ENCODE results near the gene POLDIP3.
A peak's percentile ranks its signal among the peaks of the same experiment; 100 is the strongest.
"Not testable (repeated sequence)": the region's sequence is repeated elsewhere in the genome, so short reads cannot be mapped to it uniquely, and the experiment has no call there.

Gene POLDIP3

DNA sequence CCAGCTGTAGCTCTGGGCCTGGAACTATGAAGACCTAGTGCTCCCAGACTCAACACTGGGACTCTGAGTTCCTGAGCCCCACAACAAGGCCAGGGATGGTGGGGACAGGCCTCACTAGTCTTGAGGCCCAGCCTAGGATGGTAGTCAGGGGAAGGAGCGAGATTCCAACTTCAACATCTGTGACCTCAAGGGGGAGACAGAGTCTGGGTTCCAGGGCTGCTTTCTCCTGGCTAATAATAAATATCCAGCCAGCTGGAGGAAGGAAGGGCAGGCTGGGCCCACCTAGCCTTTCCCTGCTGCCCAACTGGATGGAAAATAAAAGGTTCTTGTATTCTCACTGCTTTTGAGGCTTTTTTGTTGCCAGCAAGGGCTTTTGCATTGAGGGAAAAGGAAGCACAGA lies 40.6 kb downstream of the POLDIP3 start:
- DNase-seq; H3K4me3 Mint-ChIP-seq; H3K4me1 Mint-ChIP-seq (ENCODE audit: low read depth); H3K27ac Mint-ChIP-seq; H3K27me3 Mint-ChIP-seq; H3K9me3 Mint-ChIP-seq: not testable (repeated sequence)
- H3K36me3 Mint-ChIP-seq (ENCODE audit: low read depth) = peaks cover 81% of the 10 kb centered on the region

DNA sequence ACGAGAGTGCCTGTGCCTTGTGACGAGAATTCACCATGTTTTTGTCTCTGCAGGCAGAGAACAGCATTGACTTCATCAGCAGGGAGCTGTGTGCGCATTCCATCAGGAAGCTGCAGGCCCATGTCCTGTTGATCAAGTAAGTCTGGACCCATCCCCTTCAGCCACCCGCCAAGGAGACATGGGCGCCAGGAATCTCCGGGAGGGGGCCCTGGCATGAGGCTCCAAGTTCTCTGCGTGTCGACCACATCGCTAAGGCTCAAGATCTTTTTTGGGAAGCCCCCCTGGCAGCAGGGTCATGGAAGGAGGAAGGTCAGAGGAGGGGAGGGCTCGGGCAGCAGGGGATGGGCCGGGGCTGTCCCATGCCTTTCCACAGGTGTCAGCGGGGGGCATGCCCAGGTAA lies 43.6 kb downstream of the POLDIP3 start:
- not testable (repeated sequence) for H3K4me1 Mint-ChIP-seq (ENCODE audit: low read depth); H3K4me3 Mint-ChIP-seq; H3K27me3 Mint-ChIP-seq; DNase-seq; H3K9me3 Mint-ChIP-seq
- Mint-ChIP-seq H3K36me3 (ENCODE audit: low read depth) (peaks cover 64% of the 10 kb centered on the region), H3K27ac (peak overlapping the region; percentile 59)

DNA sequence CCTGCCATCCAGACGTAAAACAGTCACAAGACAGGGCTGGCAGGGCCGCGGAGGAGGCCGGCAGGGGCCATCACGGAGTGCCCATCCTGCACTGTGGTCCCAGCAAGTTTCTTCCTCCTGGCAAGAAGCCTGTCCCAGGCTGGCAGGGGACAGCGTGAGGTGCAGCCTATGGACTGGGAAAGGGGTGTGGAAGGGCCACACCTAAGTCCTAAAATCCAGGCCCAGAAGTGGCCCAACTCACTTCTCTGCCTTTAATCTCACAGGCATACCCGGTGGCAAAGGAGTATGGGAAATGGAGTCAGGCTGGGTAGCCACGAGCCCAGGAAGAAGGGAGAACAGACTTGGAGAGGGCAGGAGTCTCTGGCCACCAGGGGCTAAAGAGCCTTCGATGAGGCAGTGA lies 44.1 kb downstream of the POLDIP3 start:
- H3K4me1 Mint-ChIP-seq (ENCODE audit: low read depth); H3K9me3 Mint-ChIP-seq; DNase-seq; H3K27me3 Mint-ChIP-seq; H3K27ac Mint-ChIP-seq; H3K4me3 Mint-ChIP-seq: not testable (repeated sequence)
- peaks cover 62% of the 10 kb centered on the region for H3K36me3 Mint-ChIP-seq (ENCODE audit: low read depth)

DNA sequence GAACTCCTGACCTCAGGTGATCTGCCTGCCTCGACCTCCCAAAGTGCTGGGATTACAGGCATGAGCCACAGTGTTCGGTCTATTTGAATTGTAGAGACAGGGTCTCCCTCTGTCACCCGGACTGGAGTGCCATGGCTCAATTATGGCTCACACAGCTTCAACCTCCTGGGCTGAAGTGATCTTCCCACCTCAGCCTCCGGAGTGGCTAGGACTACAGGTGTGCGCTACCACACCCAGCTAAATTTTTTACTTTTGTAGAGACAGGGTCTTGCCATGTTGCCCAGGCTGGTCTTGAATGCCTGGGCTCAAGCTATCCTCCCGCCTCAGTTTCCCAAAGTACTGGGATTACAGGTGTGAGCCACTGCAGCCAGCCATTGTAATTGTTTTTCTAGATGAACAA lies 46.7 kb downstream of the POLDIP3 start:
- not testable (repeated sequence) for H3K9me3 Mint-ChIP-seq; H3K4me3 Mint-ChIP-seq; H3K27me3 Mint-ChIP-seq; H3K4me1 Mint-ChIP-seq (ENCODE audit: low read depth); H3K27ac Mint-ChIP-seq; DNase-seq
- H3K36me3 Mint-ChIP-seq (ENCODE audit: low read depth) = peaks cover 51% of the 10 kb centered on the region

DNA sequence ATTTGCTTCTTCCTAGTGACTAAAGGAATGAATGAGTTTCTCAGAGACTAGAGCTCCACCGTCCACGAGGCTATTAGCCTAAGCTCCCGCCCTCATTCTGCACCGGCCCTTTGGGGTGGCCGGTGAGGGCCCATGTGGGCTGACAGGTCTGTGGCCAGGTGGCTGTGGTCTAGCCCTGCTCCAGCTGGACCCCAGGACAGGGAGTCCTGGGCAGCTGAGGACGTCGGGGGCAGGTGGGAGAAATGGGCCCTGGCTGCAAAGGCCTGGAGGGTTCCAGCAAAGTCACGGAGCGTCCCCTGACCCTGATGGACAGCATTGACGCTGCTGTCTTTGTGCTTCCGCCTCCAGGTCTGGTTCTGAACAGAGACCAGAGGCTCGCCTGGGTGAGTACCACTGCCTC lies 48.7 kb downstream of the POLDIP3 start:
- Mint-ChIP-seq H3K36me3 (ENCODE audit: low read depth) (peaks cover 35% of the 10 kb centered on the region), H3K9me3 (no peaks in the 10 kb centered on the region), H3K4me3 (no peak overlapping the region), H3K4me1 (ENCODE audit: low read depth) (peaks cover 2% of the 10 kb centered on the region), H3K27ac (peak overlapping the region; percentile 22), H3K27me3 (no peaks in the 10 kb centered on the region)
- no peak for DNase-seq

DNA sequence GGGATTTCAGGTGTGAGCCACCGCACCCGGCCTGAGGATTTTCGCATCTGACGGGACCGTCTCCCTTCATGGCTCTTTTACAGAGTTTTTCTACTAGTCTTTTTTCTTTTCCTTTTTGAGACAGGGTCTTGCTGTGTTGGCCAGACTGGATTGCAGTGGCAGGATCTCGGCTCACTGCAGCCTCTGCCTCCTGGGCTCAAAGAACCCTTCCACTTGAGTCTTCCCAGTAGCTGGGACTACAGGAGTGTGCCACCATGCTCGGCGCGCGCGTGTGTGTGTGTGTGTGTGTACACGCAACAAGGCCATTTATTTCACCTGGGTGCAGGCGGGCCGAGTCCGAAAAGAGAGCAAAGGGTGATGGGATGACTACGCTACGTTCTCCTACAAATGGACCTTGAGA lies 50.0 kb downstream of the POLDIP3 start:
- Mint-ChIP-seq H3K27me3 (no peaks in the 10 kb centered on the region), H3K4me3 (no peak overlapping the region), H3K4me1 (ENCODE audit: low read depth) (peaks cover 2% of the 10 kb centered on the region), H3K9me3 (no peaks in the 10 kb centered on the region), H3K27ac (no peak overlapping the region), H3K36me3 (ENCODE audit: low read depth) (peaks cover 27% of the 10 kb centered on the region)
- DNase-seq = no peak

DNA sequence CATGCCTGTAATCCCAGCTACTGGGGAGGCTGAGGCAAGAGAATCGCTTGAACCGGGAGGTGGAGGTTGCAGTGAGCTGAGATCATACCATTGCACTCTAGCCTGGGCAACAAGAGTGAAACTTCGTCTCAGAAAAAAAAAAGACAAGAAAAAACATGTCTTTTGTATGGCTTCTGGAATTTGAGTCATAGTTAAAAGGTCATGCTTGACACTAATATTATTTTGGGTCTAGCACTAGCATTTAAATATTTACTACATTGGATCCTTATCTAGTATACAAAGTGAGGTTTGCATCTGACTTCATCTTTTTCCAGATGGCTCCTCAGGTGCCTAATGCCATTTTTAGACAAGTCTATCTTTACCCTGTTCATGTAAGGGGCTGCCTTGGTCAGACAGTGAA lies 50.7 kb downstream of the POLDIP3 start:
- DNase-seq; H3K9me3 Mint-ChIP-seq; H3K27ac Mint-ChIP-seq; H3K4me1 Mint-ChIP-seq (ENCODE audit: low read depth); H3K27me3 Mint-ChIP-seq; H3K4me3 Mint-ChIP-seq: not testable (repeated sequence)
- peaks cover 23% of the 10 kb centered on the region for H3K36me3 Mint-ChIP-seq (ENCODE audit: low read depth)

DNA sequence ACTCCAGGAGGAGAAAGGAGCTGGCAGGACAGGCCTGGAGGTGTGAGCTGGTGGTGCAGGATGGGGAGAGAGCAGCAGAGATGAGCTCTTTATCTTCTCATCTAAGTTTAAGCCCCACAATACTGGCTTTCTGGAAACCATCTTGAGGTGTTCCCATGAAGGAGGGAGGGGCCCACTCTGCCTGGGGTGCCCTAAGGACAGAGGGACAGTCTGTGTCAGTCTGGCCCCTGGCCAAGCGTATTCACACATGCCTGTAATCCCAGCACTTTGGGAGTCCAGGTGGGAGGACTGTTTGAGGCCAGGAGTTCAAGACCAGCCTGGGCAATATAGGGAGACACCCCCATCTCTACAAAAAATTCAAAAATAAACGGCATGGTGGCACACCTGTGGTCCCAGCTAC lies 52.0 kb downstream of the POLDIP3 start:
- H3K36me3 Mint-ChIP-seq (ENCODE audit: low read depth) = peaks cover 17% of the 10 kb centered on the region
- peak overlapping the region; percentile 27 for H3K27ac Mint-ChIP-seq
- peaks cover 2% of the 10 kb centered on the region for H3K4me1 Mint-ChIP-seq (ENCODE audit: low read depth)
- H3K27me3 Mint-ChIP-seq = no peaks in the 10 kb centered on the region
- no peaks in the 10 kb centered on the region for H3K9me3 Mint-ChIP-seq
- no peak overlapping the region for H3K4me3 Mint-ChIP-seq
- DNase-seq = no peak

DNA sequence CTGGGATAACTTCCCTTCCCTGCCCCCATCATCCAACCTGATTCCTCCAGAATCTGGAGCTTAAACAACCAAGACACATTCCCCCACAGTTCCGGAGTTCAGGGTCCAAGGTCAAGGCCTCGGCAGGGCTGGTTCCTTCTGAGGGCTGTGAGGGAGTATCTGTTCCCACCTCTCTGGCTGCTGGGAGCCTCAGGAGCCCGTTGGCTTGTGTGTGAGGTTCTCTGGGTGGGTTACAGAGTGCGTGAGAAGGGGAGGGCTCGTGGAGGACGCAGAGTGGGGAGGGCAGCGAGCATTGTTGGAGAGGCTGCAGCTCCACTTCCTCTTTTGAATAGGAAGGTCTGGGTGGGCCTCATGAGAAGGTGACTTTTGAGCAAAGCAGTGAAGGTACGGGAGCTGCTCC lies 52.4 kb downstream of the POLDIP3 start:
- no peaks in the 10 kb centered on the region for H3K9me3 Mint-ChIP-seq
- no peak overlapping the region for H3K4me3 Mint-ChIP-seq
- no peak for DNase-seq
- H3K4me1 Mint-ChIP-seq (ENCODE audit: low read depth) = peaks cover 2% of the 10 kb centered on the region
- peak overlapping the region; percentile 27 for H3K27ac Mint-ChIP-seq
- no peaks in the 10 kb centered on the region for H3K27me3 Mint-ChIP-seq
- H3K36me3 Mint-ChIP-seq (ENCODE audit: low read depth) = peaks cover 17% of the 10 kb centered on the region

DNA sequence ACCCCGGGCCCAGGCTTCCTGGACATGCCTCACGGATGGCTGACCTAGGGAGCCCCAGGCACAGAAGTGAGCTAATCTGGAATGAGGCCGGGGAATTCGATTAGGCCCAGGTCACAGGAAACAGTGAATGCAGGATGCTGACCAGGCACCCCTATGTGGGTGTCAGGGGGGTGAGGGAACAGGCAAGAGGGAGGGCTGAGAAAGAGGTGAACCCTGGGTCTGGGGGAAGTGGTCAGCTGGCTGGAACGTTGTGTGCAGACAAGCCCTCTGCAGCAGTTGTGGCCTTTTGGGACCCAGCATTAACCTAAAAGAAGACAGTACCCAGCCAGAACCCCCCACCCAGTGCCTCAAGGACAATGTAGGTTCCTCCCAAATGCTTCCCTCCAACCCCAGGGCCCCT lies 52.8 kb downstream of the POLDIP3 start:
- Mint-ChIP-seq H3K9me3 (no peaks in the 10 kb centered on the region), H3K27me3 (no peaks in the 10 kb centered on the region), H3K36me3 (ENCODE audit: low read depth) (peaks cover 17% of the 10 kb centered on the region), H3K4me3 (no peak overlapping the region), H3K27ac (no peak overlapping the region), H3K4me1 (ENCODE audit: low read depth) (peaks cover 2% of the 10 kb centered on the region)
- no peak for DNase-seq

DNA sequence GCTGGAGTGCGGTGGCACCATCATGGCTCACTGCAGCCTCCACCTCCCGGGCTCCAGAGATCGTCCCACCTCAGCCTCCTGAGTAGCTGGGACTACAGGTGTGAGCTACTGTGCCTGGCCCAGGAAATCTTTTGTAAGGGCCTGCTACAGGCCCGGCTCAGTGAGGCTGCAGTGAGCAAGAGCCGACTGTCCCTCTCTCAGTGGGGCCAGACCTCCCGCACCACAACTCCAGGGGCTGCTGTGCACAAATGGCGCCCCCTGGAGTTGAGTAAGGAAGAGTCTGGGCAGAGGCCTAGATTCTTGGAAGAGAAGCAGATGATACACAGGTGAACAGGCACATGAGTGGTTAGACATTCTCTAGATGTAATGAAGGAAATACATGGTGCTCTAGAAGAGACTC lies 53.9 kb downstream of the POLDIP3 start:
- peak overlapping the region; percentile 57 for H3K27ac Mint-ChIP-seq
- peaks cover 16% of the 10 kb centered on the region for H3K36me3 Mint-ChIP-seq (ENCODE audit: low read depth)
- H3K4me1 Mint-ChIP-seq (ENCODE audit: low read depth) = peaks cover 2% of the 10 kb centered on the region
- H3K27me3 Mint-ChIP-seq = no peaks in the 10 kb centered on the region
- DNase-seq = no peak
- H3K9me3 Mint-ChIP-seq = no peaks in the 10 kb centered on the region
- H3K4me3 Mint-ChIP-seq = no peak overlapping the region

DNA sequence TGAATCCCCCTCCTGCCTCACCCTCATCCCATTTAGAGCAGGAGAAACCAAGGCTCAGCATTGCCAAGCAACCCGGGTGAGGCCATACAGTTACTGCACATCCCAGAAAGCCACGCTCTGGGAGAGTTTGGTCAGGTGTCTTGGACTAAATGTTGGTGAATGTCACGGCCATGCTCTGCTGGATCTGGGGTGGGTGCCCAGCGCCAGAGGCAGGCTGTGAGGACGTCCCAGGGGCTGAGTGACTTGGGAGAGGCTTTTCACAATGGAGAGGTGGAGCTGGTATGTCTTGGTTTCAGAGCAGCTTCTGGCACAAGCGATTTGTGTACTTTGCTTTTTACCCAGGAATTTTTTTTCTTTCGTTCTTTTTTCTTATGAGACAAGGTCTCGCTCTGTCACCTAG lies 54.3 kb downstream of the POLDIP3 start:
- H3K27ac Mint-ChIP-seq = peak overlapping the region; percentile 57
- no peak overlapping the region for H3K4me3 Mint-ChIP-seq
- peaks cover 13% of the 10 kb centered on the region for H3K36me3 Mint-ChIP-seq (ENCODE audit: low read depth)
- no peaks in the 10 kb centered on the region for H3K9me3 Mint-ChIP-seq
- no peak for DNase-seq
- H3K27me3 Mint-ChIP-seq = no peaks in the 10 kb centered on the region
- H3K4me1 Mint-ChIP-seq (ENCODE audit: low read depth) = peaks cover 2% of the 10 kb centered on the region

DNA sequence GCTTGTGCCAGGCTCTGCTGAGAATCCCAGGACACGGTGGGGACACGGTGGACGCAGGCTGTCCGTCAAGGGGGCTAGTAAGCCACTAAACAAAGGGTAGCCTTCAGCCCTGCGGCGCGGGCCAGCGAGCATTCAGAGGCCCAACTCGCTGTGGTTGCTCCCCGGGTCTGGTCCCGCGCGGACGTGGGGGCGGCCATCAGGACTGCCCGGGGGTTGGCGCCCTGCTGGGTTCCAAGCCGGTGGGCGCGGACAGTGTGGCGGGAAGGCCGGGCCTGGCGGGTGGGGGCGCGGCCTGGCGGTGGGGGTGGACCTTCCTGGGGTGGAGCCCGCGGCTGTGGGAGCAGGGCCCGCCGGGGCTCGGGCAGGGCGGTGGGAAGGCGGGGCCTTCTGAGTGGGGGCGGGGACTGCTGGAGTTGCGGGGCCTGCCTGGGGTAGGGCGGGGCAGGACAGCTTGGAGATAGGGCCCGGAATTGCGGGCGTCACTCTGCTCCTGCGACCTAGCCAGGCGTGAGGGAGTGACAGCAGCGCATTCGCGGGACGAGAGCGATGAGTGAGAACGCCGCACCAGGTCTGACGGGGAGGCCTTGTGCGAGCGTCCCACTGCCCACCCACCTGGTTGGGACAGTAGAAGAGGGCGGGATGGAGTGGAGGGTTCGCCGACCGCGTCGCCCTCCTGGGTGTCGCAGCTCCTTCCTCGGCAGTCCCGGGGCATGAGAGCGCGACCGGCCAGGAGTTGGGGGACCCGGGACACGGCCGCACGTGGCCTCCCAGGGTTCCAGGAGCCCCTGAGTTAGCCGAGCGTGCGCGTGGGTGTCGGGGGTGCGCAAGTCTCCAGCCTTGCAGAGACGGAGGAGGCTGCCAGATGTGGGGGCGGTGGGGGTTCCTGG lies 61.0 kb downstream of the POLDIP3 start, which contains the start of gene SERHL2:
SERHL2 (plus strand) TSS at position 482 of the 887 bp plus-strand sequence; CDS start at position 547, 65 bp downstream.
- H3K27me3 Mint-ChIP-seq = no peaks in the 10 kb centered on the region
- H3K36me3 Mint-ChIP-seq (ENCODE audit: low read depth) = no peaks in the 10 kb centered on the region
- peak within 1 kb of the TSS; percentile 71 for H3K27ac Mint-ChIP-seq

DNA sequence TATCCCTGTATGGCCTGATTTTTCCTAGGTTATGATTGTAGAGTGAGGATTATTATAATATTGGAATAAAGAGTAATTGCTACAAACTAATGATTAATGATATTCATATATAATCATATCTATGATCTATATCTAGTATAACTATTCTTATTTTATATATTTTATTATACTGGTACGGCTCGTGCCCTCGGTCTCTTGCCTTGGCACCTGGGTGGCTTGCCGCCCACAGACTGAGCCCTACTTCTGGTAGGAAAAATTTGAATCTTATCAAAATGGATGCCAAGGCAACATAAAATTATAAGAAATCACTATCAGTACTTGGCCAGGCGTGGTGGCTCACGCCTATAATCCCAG lies 62.4 kb downstream of the POLDIP3 start:
- not testable (repeated sequence) for H3K27me3 Mint-ChIP-seq; DNase-seq; H3K27ac Mint-ChIP-seq; H3K36me3 Mint-ChIP-seq (ENCODE audit: low read depth); H3K9me3 Mint-ChIP-seq; H3K4me3 Mint-ChIP-seq
- peaks cover 14% of the 10 kb centered on the region for H3K4me1 Mint-ChIP-seq (ENCODE audit: low read depth)

More for the DNA sequence above, 61.0 kb downstream of the POLDIP3 start, which contains the start of gene SERHL2:
- no peaks in the 10 kb centered on the region for H3K9me3 Mint-ChIP-seq
- peak within 1 kb of the TSS; percentile 76 for H3K4me3 Mint-ChIP-seq
- H3K4me1 Mint-ChIP-seq (ENCODE audit: low read depth) = peaks cover 14% of the 10 kb centered on the region
- peak; percentile 89 for DNase-seq

DNA sequence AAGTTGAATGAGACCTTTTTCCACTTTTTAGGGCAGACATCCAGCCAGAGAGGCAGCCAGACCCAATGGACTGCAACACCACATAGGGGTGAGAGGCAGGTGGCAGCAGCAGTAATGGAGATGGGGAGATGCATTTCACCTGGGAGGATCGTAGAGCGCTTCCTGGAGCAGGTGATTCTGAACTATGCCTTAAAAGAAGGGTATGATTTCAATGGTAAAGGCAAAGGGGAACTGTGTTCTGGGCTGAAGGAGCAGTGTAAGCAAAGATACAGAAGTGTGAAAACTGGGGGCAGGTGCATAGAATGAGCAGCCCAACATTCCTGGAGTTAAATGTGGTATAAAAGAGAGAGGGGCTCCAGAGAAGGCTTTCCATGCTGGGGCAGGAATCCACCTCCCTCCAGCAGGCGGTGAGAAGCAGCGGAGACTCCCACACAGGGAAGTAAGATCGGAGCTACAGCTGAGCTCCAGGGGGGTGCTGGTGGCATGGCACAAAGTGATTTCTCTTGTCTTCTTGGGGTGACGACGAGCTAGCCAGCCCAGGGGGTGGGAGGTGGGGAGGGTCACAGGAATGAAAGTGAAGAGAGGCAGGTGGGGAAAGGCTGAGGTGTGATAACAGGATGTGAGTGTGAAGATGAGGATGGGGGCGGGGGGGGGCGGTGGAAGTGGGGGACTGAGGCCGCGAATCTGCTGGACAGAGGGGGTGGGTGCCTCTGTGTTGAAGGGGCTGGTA lies 65.2 kb downstream of the POLDIP3 start:
- DNase-seq = no peak
- peaks cover 14% of the 10 kb centered on the region for H3K4me1 Mint-ChIP-seq (ENCODE audit: low read depth)
- H3K27me3 Mint-ChIP-seq = no peaks in the 10 kb centered on the region
- H3K36me3 Mint-ChIP-seq (ENCODE audit: low read depth) = no peaks in the 10 kb centered on the region
- no peak overlapping the region for H3K4me3 Mint-ChIP-seq
- no peaks in the 10 kb centered on the region for H3K9me3 Mint-ChIP-seq
- H3K27ac Mint-ChIP-seq = no peak overlapping the region

Data from activated T-cell treated with anti-CD3 and anti-CD28 coated beads, Interleukin-2, amount 50 U/mL, for 24 hours (primary cell).